ENCODE measurements around the gene MAPK1.

The MAPK1 gene

GRCh38 chr22:21709688-21710087 is 157.8 kb downstream of the MAPK1 start:
- no peak for TF ChIP-seq PPARA (CRISPR knock-in tag; IDR thresholded peaks at IDR 0.05; ENCODE audit: borderline replicate concordance)
- TF ChIP-seq PATZ1 (CRISPR knock-in tag; IDR thresholded peaks at IDR 0.05; ENCODE audit: borderline replicate concordance), result no peak
- no peak for TF ChIP-seq ZNF565 (CRISPR knock-in tag; conservative IDR thresholded peaks at IDR 0.05; ENCODE audit: low read depth)
- no peak for TF ChIP-seq ARNTL (CRISPR knock-in tag; IDR thresholded peaks at IDR 0.05; ENCODE audit: borderline replicate concordance, low read depth)
- no peak for TF ChIP-seq ZNF8 (CRISPR knock-in tag; IDR thresholded peaks at IDR 0.05)
- TF ChIP-seq BACH2 (CRISPR knock-in tag; IDR thresholded peaks at IDR 0.05; ENCODE audit: borderline replicate concordance), result no peak
- no peak for TF ChIP-seq ZC3H10 (CRISPR knock-in tag; IDR thresholded peaks at IDR 0.05)
- TF ChIP-seq CSRNP3 (CRISPR knock-in tag; IDR thresholded peaks at IDR 0.05), result no peak
- no peak for TF ChIP-seq OSR1 (CRISPR knock-in tag; IDR thresholded peaks at IDR 0.05)
- no peak for TF ChIP-seq ESRRG (CRISPR knock-in tag; IDR thresholded peaks at IDR 0.05)
- TF ChIP-seq ZNF70 (CRISPR knock-in tag; IDR thresholded peaks at IDR 0.05), result no peak
- no peak for ATAC-seq

GRCh38 chr22:21708960-21709359 is 158.5 kb downstream of the MAPK1 start:
- ATAC-seq, result no peak
- TF ChIP-seq CSRNP3 (CRISPR knock-in tag; IDR thresholded peaks at IDR 0.05), result no peak
- no peak for TF ChIP-seq RARB (CRISPR knock-in tag; IDR thresholded peaks at IDR 0.05)
- TF ChIP-seq ZNF70 (CRISPR knock-in tag; IDR thresholded peaks at IDR 0.05), result no peak
- TF ChIP-seq TOX (CRISPR knock-in tag; IDR thresholded peaks at IDR 0.05; ENCODE audit: borderline replicate concordance), result no peak

GRCh38 chr22:21707677-21708076 is 159.8 kb downstream of the MAPK1 start:
- TF ChIP-seq ESRRG (CRISPR knock-in tag; IDR thresholded peaks at IDR 0.05) (no peak), OSR1 (CRISPR knock-in tag; IDR thresholded peaks at IDR 0.05) (no peak), POU6F1 (CRISPR knock-in tag; IDR thresholded peaks at IDR 0.05; ENCODE audit: borderline replicate concordance, low read depth) (no peak), TOX (CRISPR knock-in tag; IDR thresholded peaks at IDR 0.05; ENCODE audit: borderline replicate concordance) (no peak), BACH2 (CRISPR knock-in tag; IDR thresholded peaks at IDR 0.05; ENCODE audit: borderline replicate concordance) (no peak)
- no peak; the same call in 2 of the 3 replicates for ATAC-seq

Measured in SK-N-SH treated with all-trans-retinoic acid at 6 μM for 48 hours (cell line).